Measurements from ENCODE around the gene EPSTI1. TPM values are rescaled to one million over a fixed set of nuclear protein-coding genes. Genes with fewer than 3 reads are reported as not detected.

Gene EPSTI1
- total RNA-seq, 1 experiment from 2014 or later, result 0.69 TPM

DNA sequence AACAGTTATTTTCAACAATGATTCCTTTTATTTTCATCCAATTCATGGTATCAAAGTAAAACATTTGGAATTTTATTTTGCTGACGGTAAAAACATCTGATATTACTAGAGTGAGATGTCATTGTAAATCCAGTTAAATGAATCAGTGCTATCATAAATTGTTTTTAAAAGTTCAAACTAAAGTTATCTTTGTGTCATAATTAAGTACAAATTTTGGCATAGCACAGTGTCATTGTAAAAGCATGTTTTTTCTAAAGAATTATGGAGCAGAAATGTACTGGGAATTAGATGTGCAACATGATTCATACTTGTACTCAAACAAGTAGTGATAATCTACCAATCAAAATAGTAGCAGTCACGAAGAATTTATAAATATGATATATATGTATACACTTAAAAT, 117.8 kb downstream of the EPSTI1 start:
- Histone ChIP-seq H3K9me3 (ENCODE audit: control insufficient read depth, insufficient read depth, low read depth, low read length) (no peaks in the 10 kb centered on the region), H3K27ac (ENCODE audit: low read length) (no peak overlapping the region), H3K4me1 (ENCODE audit: control insufficient read depth, insufficient read depth, low read length) (no peaks in the 10 kb centered on the region), H3K4me3 (ENCODE audit: low read depth in 2 of 2, low read length in 2 of 2) (no peak overlapping the region), H3K27me3 (ENCODE audit: control insufficient read depth, insufficient read depth, low read length) (no peaks in the 10 kb centered on the region), H3K36me3 (ENCODE audit: control insufficient read depth, insufficient read depth, low read length) (no peaks in the 10 kb centered on the region)
- TF ChIP-seq, protein P1, sequence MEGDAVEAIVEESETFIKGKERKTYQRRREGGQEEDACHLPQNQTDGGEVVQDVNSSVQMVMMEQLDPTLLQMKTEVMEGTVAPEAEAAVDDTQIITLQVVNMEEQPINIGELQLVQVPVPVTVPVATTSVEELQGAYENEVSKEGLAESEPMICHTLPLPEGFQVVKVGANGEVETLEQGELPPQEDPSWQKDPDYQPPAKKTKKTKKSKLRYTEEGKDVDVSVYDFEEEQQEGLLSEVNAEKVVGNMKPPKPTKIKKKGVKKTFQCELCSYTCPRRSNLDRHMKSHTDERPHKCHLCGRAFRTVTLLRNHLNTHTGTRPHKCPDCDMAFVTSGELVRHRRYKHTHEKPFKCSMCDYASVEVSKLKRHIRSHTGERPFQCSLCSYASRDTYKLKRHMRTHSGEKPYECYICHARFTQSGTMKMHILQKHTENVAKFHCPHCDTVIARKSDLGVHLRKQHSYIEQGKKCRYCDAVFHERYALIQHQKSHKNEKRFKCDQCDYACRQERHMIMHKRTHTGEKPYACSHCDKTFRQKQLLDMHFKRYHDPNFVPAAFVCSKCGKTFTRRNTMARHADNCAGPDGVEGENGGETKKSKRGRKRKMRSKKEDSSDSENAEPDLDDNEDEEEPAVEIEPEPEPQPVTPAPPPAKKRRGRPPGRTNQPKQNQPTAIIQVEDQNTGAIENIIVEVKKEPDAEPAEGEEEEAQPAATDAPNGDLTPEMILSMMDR (IDR thresholded peaks at IDR 0.05), result no peak
- TF ChIP-seq TCF7L2 (IDR thresholded peaks at IDR 0.05; ENCODE audit: low read depth, low read length) (no peak), SIN3A (IDR thresholded peaks at IDR 0.05; ENCODE audit: borderline replicate concordance, insufficient read depth, low read depth, low read length) (no peak), POLR2AphosphoS5 (IDR thresholded peaks at IDR 0.05; ENCODE audit: low read depth, low read length) (no peak)
- TF ChIP-seq, protein P2, sequence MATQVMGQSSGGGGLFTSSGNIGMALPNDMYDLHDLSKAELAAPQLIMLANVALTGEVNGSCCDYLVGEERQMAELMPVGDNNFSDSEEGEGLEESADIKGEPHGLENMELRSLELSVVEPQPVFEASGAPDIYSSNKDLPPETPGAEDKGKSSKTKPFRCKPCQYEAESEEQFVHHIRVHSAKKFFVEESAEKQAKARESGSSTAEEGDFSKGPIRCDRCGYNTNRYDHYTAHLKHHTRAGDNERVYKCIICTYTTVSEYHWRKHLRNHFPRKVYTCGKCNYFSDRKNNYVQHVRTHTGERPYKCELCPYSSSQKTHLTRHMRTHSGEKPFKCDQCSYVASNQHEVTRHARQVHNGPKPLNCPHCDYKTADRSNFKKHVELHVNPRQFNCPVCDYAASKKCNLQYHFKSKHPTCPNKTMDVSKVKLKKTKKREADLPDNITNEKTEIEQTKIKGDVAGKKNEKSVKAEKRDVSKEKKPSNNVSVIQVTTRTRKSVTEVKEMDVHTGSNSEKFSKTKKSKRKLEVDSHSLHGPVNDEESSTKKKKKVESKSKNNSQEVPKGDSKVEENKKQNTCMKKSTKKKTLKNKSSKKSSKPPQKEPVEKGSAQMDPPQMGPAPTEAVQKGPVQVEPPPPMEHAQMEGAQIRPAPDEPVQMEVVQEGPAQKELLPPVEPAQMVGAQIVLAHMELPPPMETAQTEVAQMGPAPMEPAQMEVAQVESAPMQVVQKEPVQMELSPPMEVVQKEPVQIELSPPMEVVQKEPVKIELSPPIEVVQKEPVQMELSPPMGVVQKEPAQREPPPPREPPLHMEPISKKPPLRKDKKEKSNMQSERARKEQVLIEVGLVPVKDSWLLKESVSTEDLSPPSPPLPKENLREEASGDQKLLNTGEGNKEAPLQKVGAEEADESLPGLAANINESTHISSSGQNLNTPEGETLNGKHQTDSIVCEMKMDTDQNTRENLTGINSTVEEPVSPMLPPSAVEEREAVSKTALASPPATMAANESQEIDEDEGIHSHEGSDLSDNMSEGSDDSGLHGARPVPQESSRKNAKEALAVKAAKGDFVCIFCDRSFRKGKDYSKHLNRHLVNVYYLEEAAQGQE (IDR thresholded peaks at IDR 0.05; ENCODE audit: insufficient read depth in 1 of 2, low read depth in 2 of 2, low read length in 1 of 2), result no peak
- ChIA-PET CTCF (no interaction called here), POLR2A (no interaction called here)
- DNase-seq (ENCODE audit: low read depth, low spot score) (no peak), ATAC-seq (no peak)
- in situ Hi-C loops (cut with HindIII; ENCODE audit: low pct_unique_long_range_greater_than_20kb, low sequenced_read_pairs), result no loop called here
- intact Hi-C loops (cut with micrococcal nuclease; ENCODE audit: unreplicated experiment), result no loop called here
- no TSS peak for BruUV-seq (replicated peaks)

DNA sequence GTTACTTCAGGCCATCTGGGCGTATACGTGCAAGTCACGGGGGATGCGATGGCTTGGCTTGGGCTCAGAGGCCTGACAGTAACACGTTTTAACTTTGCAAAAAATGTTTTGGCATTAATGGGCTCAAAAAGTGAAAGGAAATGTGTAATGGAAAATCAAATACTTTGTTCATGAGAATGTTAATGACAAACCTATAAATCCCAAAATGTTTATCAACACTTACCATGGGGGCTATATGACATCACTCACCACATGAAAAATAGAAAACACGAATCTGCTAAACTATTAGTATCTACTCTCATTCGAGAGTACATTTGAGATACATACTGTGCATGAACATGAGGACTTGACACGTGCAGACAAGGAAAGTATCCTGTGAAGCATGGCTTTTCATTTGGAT, 119.0 kb downstream of the EPSTI1 start:
- CTCF ChIA-PET, result no interaction called here
- TF ChIP-seq POLR2AphosphoS5 (IDR thresholded peaks at IDR 0.05; ENCODE audit: low read depth, low read length) (no peak), TCF7L2 (IDR thresholded peaks at IDR 0.05; ENCODE audit: low read depth, low read length) (no peak), SIN3A (IDR thresholded peaks at IDR 0.05; ENCODE audit: borderline replicate concordance, insufficient read depth, low read depth, low read length) (no peak)
- TF ChIP-seq, protein P1 (IDR thresholded peaks at IDR 0.05), result no peak
- TF ChIP-seq, protein P2 (IDR thresholded peaks at IDR 0.05; ENCODE audit: insufficient read depth in 1 of 2, low read depth in 2 of 2, low read length in 1 of 2), result no peak
- intact Hi-C loops (cut with micrococcal nuclease; ENCODE audit: unreplicated experiment), result no loop called here

More for the DNA sequence above, 119.0 kb downstream of the EPSTI1 start:
- H3K9me3 ChIP-seq (ENCODE audit: control insufficient read depth, insufficient read depth, low read depth, low read length), result no peaks in the 10 kb centered on the region
- in situ Hi-C loops (cut with HindIII; ENCODE audit: low pct_unique_long_range_greater_than_20kb, low sequenced_read_pairs), result no loop called here
- no TSS peak for BruUV-seq (replicated peaks)
- H3K27me3 ChIP-seq (ENCODE audit: control insufficient read depth, insufficient read depth, low read length), result no peaks in the 10 kb centered on the region
- H3K27ac ChIP-seq (ENCODE audit: low read length), result no peak overlapping the region
- POLR2A ChIA-PET, result no interaction called here
- DNase-seq (ENCODE audit: low read depth, low spot score), result no peak
- H3K4me3 ChIP-seq (ENCODE audit: low read depth in 2 of 2, low read length in 2 of 2), result no peak overlapping the region
- no peaks in the 10 kb centered on the region for H3K36me3 ChIP-seq (ENCODE audit: control insufficient read depth, insufficient read depth, low read length)
- ATAC-seq, result no peak
- H3K4me1 ChIP-seq (ENCODE audit: control insufficient read depth, insufficient read depth, low read length), result no peaks in the 10 kb centered on the region
